Immature natural killer cell (primary cell): ENCODE results near the gene CAPG. TPM values are rescaled to one million over a fixed set of nuclear protein-coding genes. Genes with fewer than 3 reads are reported as not detected.
"Not testable (repeated sequence)": the region's sequence is repeated elsewhere in the genome, so short reads cannot be mapped to it uniquely, and the experiment has no call there.

Experiments
- DNase-seq, 3 donors: peaks; one replicate each; pipeline ENCODE4 v3.0.0; 2022; ENCODE audit warnings: mixed read lengths in 1 of 3
- H3K27ac Mint-ChIP-seq, 6 donors: one replicate each; pipeline ENCODE4 v1.8.0; 2020; ENCODE audit warnings: mixed read lengths in 6 of 6, mild to moderate bottlenecking in 5 of 6, inconsistent platforms in 4 of 6, moderate library complexity in 3 of 6
- H3K27me3 Mint-ChIP-seq, 3 donors: one replicate each; pipeline ENCODE4 v1.8.0; 2020 to 2021; ENCODE audit warnings: low read depth in 3 of 3, mild to moderate bottlenecking in 3 of 3, mixed read lengths in 3 of 3, moderate library complexity in 3 of 3, inconsistent platforms in 1 of 3
- H3K36me3 Mint-ChIP-seq, 3 donors: one replicate each; pipeline ENCODE4 v1.8.0; 2020; ENCODE audit warnings: mixed read lengths in 3 of 3, inconsistent platforms in 2 of 3, mild to moderate bottlenecking in 2 of 3
- H3K4me1 Mint-ChIP-seq, 2 donors: one replicate each; pipeline ENCODE4 v1.8.0; 2020; ENCODE audit warnings: inconsistent platforms in 2 of 2, mild to moderate bottlenecking in 2 of 2, mixed read lengths in 2 of 2, moderate library complexity in 1 of 2
- H3K4me3 Mint-ChIP-seq, 5 donors: one replicate each; pipeline ENCODE4 v1.8.0; 2020; ENCODE audit warnings: mild to moderate bottlenecking in 5 of 5, mixed read lengths in 5 of 5, inconsistent platforms in 3 of 5, moderate library complexity in 3 of 5
- H3K9me3 Mint-ChIP-seq, 6 donors: one replicate each; pipeline ENCODE4 v1.8.0; 2020; ENCODE audit warnings: mild to moderate bottlenecking in 6 of 6, mixed read lengths in 6 of 6, inconsistent platforms in 4 of 6, moderate library complexity in 3 of 6
- polyA plus RNA-seq, 3 donors: library from polyadenylated mRNA; unstranded; fragments of 300-500 nt; fragmentation: Illumina TruSeq; gene quantifications; one replicate each; pipeline ENCODE4 v1.2.3, GENCODE V29; 2021

The CAPG gene
- polyA plus RNA-seq, 3 donors from 2014 or later = 97.5 to 233 (median 232) TPM

GRCh38 chr2:85445316-85446295 lies 35.4 kb upstream of the CAPG start:
- no peak overlapping the region for H3K4me3 Mint-ChIP-seq
- no peak overlapping the region for H3K27ac Mint-ChIP-seq
- peaks cover 0 to 3% (median 2%) of the 10 kb centered on the region in 3 donors for H3K27me3 Mint-ChIP-seq

DNA sequence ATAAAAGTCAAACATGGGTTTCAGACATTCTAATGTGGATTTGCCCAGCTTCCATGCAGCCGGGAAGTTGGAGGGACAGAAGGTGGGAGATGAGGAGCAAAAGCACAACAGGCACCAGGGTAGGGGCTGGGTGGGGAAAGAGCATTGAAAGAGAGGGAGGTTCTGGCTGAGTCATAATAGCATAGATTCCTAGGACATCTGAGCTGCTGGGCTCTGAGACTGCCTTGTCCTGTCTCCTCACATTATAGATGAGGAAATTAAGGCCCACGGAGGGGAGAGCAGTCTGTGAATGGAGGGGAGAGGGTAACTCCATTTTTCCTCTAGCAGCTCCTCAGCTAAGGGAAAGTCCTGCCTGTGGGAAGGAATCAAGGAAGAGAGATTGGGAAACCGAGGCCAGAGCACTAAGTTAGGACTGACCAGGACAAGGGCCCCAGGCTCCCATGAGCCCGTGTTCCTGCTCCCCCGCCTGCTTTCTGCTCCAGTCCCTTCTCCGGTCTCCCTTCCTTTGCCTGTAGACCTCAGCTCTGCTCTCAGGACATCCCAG lies 34.5 kb upstream of the CAPG start:
- Mint-ChIP-seq H3K36me3 (no peaks in the 10 kb centered on the region), H3K27me3 (peaks cover 0 to 2% (median 2%) of the 10 kb centered on the region in 3 donors), H3K4me3 (no peak overlapping the region), H3K4me1 (no peaks in the 10 kb centered on the region), H3K9me3 (no peaks in the 10 kb centered on the region), H3K27ac (no peak overlapping the region)
- no peak for DNase-seq

More at GRCh38 chr2:85445316-85446295, 35.4 kb upstream of the CAPG start:
- Mint-ChIP-seq H3K36me3 (no peaks in the 10 kb centered on the region), H3K9me3 (no peaks in the 10 kb centered on the region), H3K4me1 (no peaks in the 10 kb centered on the region)
- DNase-seq = no peak

GRCh38 chr2:85441864-85442263 lies 31.7 kb upstream of the CAPG start:
- Mint-ChIP-seq H3K4me3 (no peak overlapping the region), H3K27me3 (peaks cover 0 to 11% (median 7%) of the 10 kb centered on the region in 3 donors), H3K4me1 (peaks cover 11 to 13% of the 10 kb centered on the region in 2 donors), H3K27ac (no peak overlapping the region), H3K36me3 (no peaks in the 10 kb centered on the region), H3K9me3 (no peaks in the 10 kb centered on the region)
- DNase-seq = no peak

GRCh38 chr2:85440729-85441128 lies 30.6 kb upstream of the CAPG start:
- no peaks in the 10 kb centered on the region for H3K9me3 Mint-ChIP-seq
- peak overlapping the region in 2 of 6 donors; percentile 55 to 68 for H3K27ac Mint-ChIP-seq
- peaks cover 14% of the 10 kb centered on the region in 2 donors for H3K4me1 Mint-ChIP-seq
- no peak for DNase-seq
- H3K4me3 Mint-ChIP-seq = no peak overlapping the region
- no peaks in the 10 kb centered on the region for H3K36me3 Mint-ChIP-seq
- H3K27me3 Mint-ChIP-seq = peaks cover 0 to 11% (median 11%) of the 10 kb centered on the region in 3 donors

DNA sequence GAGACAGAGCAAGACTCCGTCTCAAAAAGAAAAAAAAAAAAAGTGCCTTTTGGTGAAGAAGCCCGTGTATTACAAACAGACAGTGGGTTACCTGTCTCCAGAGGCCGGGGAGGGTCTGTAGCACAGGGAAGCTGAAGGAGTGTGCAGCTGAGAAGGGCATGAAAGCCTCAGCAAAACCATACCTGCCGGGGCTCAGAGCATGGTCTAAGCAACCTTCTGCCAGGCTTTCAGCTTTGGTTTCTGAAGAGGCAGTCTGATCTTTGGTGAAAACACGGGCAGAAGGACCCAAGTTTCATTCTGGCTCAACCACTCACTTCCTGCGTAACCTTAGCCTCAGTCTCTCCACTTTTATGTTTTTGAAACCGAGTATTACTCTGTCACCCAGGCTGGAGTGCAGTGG lies 29.8 kb upstream of the CAPG start:
- H3K27ac Mint-ChIP-seq = peak overlapping the region in 2 of 6 donors; percentile 45 to 49
- H3K27me3 Mint-ChIP-seq = peaks cover 0 to 11% (median 11%) of the 10 kb centered on the region in 3 donors
- peak overlapping the region in 1 of 5 donors; percentile 38 for H3K4me3 Mint-ChIP-seq
- no peaks in the 10 kb centered on the region for H3K36me3 Mint-ChIP-seq
- peaks cover 14% of the 10 kb centered on the region in 2 donors for H3K4me1 Mint-ChIP-seq
- no peaks in the 10 kb centered on the region for H3K9me3 Mint-ChIP-seq
- DNase-seq = no peak

DNA sequence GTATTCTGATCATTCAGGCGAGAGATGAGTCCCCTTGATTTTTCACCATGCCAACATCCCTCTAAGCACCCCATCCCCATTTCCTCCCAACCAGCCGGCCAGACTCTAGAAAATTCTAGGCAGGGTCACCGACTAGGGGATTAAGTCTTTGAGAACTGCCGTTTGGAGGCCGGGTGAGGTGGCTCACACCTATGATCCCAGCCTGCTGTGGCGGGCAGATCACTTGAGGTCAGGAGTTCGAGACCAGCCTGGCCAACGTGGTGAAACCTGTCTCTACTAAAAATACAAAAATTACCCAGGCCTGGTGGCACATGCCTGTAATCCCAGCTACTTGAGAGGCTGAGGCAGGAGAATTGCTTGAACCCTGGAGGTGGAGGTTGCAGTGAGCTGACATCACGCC lies 29.4 kb upstream of the CAPG start:
- H3K4me3 Mint-ChIP-seq, DNase-seq, H3K36me3 Mint-ChIP-seq, H3K9me3 Mint-ChIP-seq: not testable (repeated sequence)
- H3K27ac Mint-ChIP-seq = peak overlapping the region in 2 of 6 donors; percentile 66 to 80
- peaks cover 14% of the 10 kb centered on the region in 2 donors for H3K4me1 Mint-ChIP-seq
- peaks cover 0 to 11% (median 11%) of the 10 kb centered on the region in 3 donors for H3K27me3 Mint-ChIP-seq

DNA sequence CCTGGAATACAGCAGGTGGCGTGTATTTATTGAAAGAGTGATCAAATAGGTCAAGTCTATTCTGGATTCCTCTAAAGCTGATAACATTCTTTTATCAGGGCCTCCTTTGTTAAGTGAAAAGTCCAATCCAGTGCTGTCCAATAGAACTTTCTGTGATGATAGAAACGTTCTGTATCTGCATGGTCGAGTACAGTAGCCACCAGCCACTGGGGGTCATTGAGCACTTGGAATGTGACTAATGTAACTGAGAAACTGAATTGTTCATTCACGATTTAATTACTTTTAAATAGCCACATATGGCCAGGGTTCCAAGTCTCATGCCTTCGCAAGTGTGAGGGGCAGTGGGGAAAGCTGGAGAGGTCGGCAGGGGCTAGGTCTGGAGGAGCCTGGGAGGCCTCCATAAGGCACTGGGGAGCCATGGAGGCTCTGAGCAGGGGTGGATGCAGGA lies 28.9 kb upstream of the CAPG start:
- Mint-ChIP-seq H3K9me3 (no peaks in the 10 kb centered on the region), H3K36me3 (no peaks in the 10 kb centered on the region), H3K27ac (peak overlapping the region in 5 of 6 donors; percentile 65 to 92 (median 80)), H3K4me3 (peak overlapping the region in 4 of 5 donors; percentile 3 to 36 (median 30)), H3K4me1 (peaks cover 14% of the 10 kb centered on the region in 2 donors), H3K27me3 (peaks cover 0 to 11% (median 11%) of the 10 kb centered on the region in 3 donors)
- DNase-seq = no peak

DNA sequence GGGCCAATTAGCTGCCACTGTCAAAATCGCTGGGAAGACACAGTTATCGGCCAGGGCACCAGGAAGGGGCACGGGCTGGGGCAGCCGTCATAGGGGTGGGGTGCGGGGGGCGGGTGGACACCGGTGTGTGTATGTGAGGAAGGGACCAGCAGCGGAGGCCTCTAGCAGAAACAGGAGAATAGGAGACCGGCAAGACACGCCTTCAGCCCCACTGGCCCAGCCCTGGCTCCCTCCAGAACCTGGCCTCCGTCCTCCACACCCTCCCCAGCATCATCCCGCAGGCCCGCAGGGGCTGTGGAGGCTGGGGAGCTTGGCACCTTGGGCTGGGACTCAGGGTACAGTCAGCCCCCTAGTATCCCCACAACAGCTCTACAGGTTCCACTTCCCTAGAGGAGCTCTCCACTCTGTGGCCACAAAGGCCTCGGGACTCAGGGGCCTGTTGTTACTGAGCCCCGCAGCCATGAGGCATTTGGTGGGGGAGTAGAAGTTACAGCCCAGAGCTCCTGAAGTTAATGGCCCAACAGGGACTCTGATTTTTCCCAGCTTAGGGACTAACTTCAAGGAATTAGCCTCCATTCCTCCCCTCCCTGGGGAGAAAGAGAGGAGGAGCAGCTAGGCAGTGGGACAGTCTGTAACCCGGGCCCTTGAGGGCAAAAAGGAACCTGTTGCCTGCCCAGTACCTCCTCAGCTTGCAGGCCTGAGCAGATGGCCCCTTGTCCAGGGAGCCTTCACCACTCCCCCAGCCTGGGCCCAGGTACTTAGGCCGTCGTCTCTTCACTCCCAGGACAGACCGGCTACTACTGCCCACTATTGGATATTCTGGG lies 28.2 kb upstream of the CAPG start:
- peaks cover 14% of the 10 kb centered on the region in 2 donors for H3K4me1 Mint-ChIP-seq
- peak overlapping the region; percentile 82 to 97 (median 94) for H3K27ac Mint-ChIP-seq
- peaks cover 0 to 11% (median 11%) of the 10 kb centered on the region in 3 donors for H3K27me3 Mint-ChIP-seq
- H3K4me3 Mint-ChIP-seq = peak overlapping the region; percentile 77 to 90 (median 84)
- H3K36me3 Mint-ChIP-seq = no peaks in the 10 kb centered on the region
- no peaks in the 10 kb centered on the region for H3K9me3 Mint-ChIP-seq
- DNase-seq = no peak

DNA sequence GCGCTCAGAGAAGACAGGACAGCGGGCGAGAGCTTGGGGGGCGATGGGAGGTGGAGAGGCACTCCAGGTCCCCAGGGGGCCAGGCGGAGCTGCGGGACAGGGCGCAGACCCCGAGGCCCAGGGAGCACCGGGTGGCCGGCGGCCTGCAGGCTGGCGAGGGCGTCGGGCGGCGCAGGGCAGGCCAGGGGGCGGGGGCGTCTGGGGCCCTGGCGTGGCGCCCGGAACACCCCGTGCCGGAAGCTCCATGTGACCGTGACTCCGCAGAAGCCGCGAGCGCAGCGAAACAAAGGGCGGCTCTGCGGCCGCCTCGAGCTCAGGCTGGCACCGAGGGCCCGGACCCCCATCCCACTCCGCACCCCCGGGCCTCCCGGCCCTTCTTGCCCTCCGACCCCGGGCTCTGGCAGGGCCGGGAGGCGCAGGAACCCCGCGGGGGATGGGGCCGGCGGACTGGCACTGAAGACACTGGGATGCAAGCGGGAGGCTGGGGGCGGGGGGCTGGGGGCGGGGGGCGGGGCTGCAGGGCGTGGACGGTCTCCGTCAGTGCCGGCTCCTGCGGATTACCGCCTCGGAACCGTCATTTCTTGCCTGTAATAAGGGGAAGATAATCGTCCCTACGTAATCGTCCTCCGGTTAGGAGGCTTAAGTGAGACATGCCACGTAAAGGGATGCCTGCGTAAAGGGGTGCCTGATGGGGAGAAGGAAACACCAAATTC lies 27.5 kb upstream of the CAPG start:
- H3K27ac Mint-ChIP-seq = peak overlapping the region; percentile 90 to 97 (median 94)
- no peaks in the 10 kb centered on the region for H3K36me3 Mint-ChIP-seq
- H3K9me3 Mint-ChIP-seq = no peaks in the 10 kb centered on the region
- peak; percentile 85 to 86 (median 86) for DNase-seq
- H3K27me3 Mint-ChIP-seq = peaks cover 0 to 11% (median 11%) of the 10 kb centered on the region in 3 donors
- peaks cover 14% of the 10 kb centered on the region in 2 donors for H3K4me1 Mint-ChIP-seq
- H3K4me3 Mint-ChIP-seq = peak overlapping the region; percentile 82 to 90 (median 84)

- Mint-ChIP-seq H3K9me3 (no peaks in the 10 kb centered on the region), H3K4me1 (peaks cover 14% of the 10 kb centered on the region in 2 donors), H3K4me3 (peak overlapping the region; percentile 75 to 84 (median 80)), H3K27ac (peak overlapping the region; percentile 90 to 96 (median 92)), H3K27me3 (peaks cover 0 to 11% (median 9%) of the 10 kb centered on the region in 3 donors), H3K36me3 (no peaks in the 10 kb centered on the region)
- no peak for DNase-seq
Observed at GRCh38 chr2:85436836-85437487, 26.8 kb upstream of the CAPG start.

DNA sequence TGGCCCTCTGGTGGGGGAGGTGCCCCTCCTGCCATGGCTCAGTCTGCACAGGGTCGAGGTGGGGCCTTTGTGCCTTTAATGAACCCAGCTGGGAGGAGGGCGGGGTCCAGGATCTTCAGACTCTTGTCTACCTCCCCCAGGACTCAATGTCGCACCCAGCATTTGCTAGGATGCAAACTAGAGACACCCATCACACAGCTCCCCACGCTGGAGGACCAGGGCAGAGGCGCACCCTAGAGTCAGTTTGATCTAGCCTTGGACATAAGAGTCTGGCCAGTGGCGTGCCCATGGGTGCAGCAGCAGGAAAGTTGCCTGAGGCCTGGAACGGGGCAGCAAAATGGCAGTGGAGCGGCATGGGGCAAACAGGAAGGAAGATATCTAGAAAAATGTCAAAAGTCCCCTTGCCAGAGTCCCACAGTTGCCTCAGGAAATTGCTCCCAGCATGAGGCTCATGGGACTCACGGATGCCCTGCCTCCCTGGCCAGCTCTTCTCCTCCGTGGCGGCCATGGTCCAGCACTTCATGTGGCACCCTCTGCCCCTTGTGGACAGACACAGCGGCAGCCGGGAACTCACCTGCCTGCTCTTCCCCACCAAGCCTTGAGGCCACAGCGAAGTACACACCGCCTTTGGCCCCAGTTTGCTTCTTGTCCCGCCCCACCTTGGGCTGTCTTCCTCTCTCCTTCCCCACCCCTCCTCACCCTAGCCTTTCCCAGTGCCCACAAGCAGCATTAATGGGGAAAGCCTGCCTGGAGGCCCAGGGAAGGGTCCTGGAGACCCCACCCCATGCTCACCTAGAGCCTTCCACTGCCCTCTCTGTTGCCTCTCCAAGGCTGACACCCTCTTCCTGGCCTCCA lies 26.0 kb upstream of the CAPG start:
- DNase-seq = no peak
- peaks cover 0 to 11% (median 9%) of the 10 kb centered on the region in 3 donors for H3K27me3 Mint-ChIP-seq
- peak overlapping the region; percentile 60 to 96 (median 92) for H3K27ac Mint-ChIP-seq
- H3K4me3 Mint-ChIP-seq = peak overlapping the region; percentile 46 to 84 (median 80)
- no peaks in the 10 kb centered on the region for H3K36me3 Mint-ChIP-seq
- H3K9me3 Mint-ChIP-seq = no peaks in the 10 kb centered on the region
- H3K4me1 Mint-ChIP-seq = peaks cover 14% of the 10 kb centered on the region in 2 donors
